ENCODE measurements around the gene FCRLB. TPM values are rescaled to one million over a fixed set of nuclear protein-coding genes. Genes with fewer than 3 reads are reported as not detected.

FCRLB gene
- total RNA-seq, 1 donor from 2014 or later, result not detected

- no peak overlapping the region for H3K9ac ChIP-seq
- Mint-ChIP-seq H3K27ac (no peak overlapping the region), H3K9me3 (no peaks in the 10 kb centered on the region), H3K27me3 (ENCODE audit: insufficient read depth, low read depth) (peaks cover 3% of the 10 kb centered on the region), H3K4me1 (no peaks in the 10 kb centered on the region), H3K36me3 (no peaks in the 10 kb centered on the region), H3K4me3 (no peak overlapping the region)
- no peak overlapping the region for H2AFZ ChIP-seq (replicated peaks)
- H3K27ac ChIP-seq, result no peak overlapping the region
- no peaks in the 10 kb centered on the region for H3F3A ChIP-seq (ENCODE audit: low read depth)
- H3K36me3 ChIP-seq, result no peaks in the 10 kb centered on the region
- no peaks in the 10 kb centered on the region for H3K79me2 ChIP-seq (ENCODE audit: low read depth)
- DNase-seq (ENCODE audit: low spot score), result no peak
- peaks cover 7% of the 10 kb centered on the region for H3K27me3 ChIP-seq
- TF ChIP-seq EZH2 (IDR thresholded peaks at IDR 0.05) (no peak), EZH2phosphoT487 (IDR thresholded peaks at IDR 0.05) (no peak), CTCF (IDR thresholded peaks at IDR 0.05) (no peak)
- no peak overlapping the region for H3K4me3 ChIP-seq
- no peak overlapping the region for H3K4me2 ChIP-seq
- H3K4me1 ChIP-seq, result no peaks in the 10 kb centered on the region
- no peaks in the 10 kb centered on the region for H4K20me1 ChIP-seq (ENCODE audit: low read depth)
- no peaks in the 10 kb centered on the region for H3K9me3 ChIP-seq (ENCODE audit: low read depth)
Observed at GRCh38 chr1:161676958-161677689, 44.2 kb upstream of the FCRLB start.

GRCh38 chr1:161678500-161678899 lies 42.8 kb upstream of the FCRLB start:
- Histone ChIP-seq H3K4me1 (no peaks in the 10 kb centered on the region), H3K27me3 (peaks cover 20% of the 10 kb centered on the region), H2AFZ (replicated peaks) (no peak overlapping the region), H3K4me3 (no peak overlapping the region), H3K79me2 (ENCODE audit: low read depth) (no peaks in the 10 kb centered on the region), H3K27ac (no peak overlapping the region), H3K36me3 (no peaks in the 10 kb centered on the region), H3F3A (ENCODE audit: low read depth) (no peaks in the 10 kb centered on the region), H3K9ac (no peak overlapping the region), H4K20me1 (ENCODE audit: low read depth) (no peaks in the 10 kb centered on the region), H3K9me3 (ENCODE audit: low read depth) (no peaks in the 10 kb centered on the region), H3K4me2 (no peak overlapping the region)
- H3K4me3 Mint-ChIP-seq, result no peak overlapping the region
- no peaks in the 10 kb centered on the region for H3K36me3 Mint-ChIP-seq
- H3K27me3 Mint-ChIP-seq (ENCODE audit: insufficient read depth, low read depth), result peaks cover 3% of the 10 kb centered on the region
- no peak for TF ChIP-seq CTCF (IDR thresholded peaks at IDR 0.05)
- TF ChIP-seq EZH2phosphoT487 (IDR thresholded peaks at IDR 0.05), result no peak
- no peak for TF ChIP-seq EZH2 (IDR thresholded peaks at IDR 0.05)
- DNase-seq (ENCODE audit: low spot score), result no peak
- H3K4me1 Mint-ChIP-seq, result no peaks in the 10 kb centered on the region
- H3K9me3 Mint-ChIP-seq, result no peaks in the 10 kb centered on the region
- no peak overlapping the region for H3K27ac Mint-ChIP-seq

- DNase-seq (ENCODE audit: low spot score), result no peak
- Histone ChIP-seq H3K4me3 (no peak overlapping the region), H3K36me3 (no peaks in the 10 kb centered on the region), H3K9me3 (ENCODE audit: low read depth) (no peaks in the 10 kb centered on the region), H3K4me2 (no peak overlapping the region), H3K9ac (no peak overlapping the region), H3K4me1 (no peaks in the 10 kb centered on the region), H3F3A (ENCODE audit: low read depth) (no peaks in the 10 kb centered on the region), H3K79me2 (ENCODE audit: low read depth) (no peaks in the 10 kb centered on the region), H2AFZ (replicated peaks) (no peak overlapping the region), H4K20me1 (ENCODE audit: low read depth) (no peaks in the 10 kb centered on the region), H3K27me3 (peaks cover 27% of the 10 kb centered on the region), H3K27ac (no peak overlapping the region)
- peaks cover 3% of the 10 kb centered on the region for H3K27me3 Mint-ChIP-seq (ENCODE audit: insufficient read depth, low read depth)
- no peak overlapping the region for H3K27ac Mint-ChIP-seq
- no peaks in the 10 kb centered on the region for H3K36me3 Mint-ChIP-seq
- H3K4me3 Mint-ChIP-seq, result no peak overlapping the region
- H3K4me1 Mint-ChIP-seq, result no peaks in the 10 kb centered on the region
- no peak for TF ChIP-seq CTCF (IDR thresholded peaks at IDR 0.05)
- TF ChIP-seq EZH2phosphoT487 (IDR thresholded peaks at IDR 0.05), result no peak
- no peak for TF ChIP-seq EZH2 (IDR thresholded peaks at IDR 0.05)
- H3K9me3 Mint-ChIP-seq, result no peaks in the 10 kb centered on the region
Observed at GRCh38 chr1:161681879-161682278, 39.5 kb upstream of the FCRLB start.
